ENCODE data around the gene SELENOO. TPM values are rescaled to one million over a fixed set of nuclear protein-coding genes. Genes with fewer than 3 reads are reported as not detected.

Gene SELENOO
- polyA plus RNA-seq, 3 donors, result 16.9 to 31.1 (median 24.0) TPM

DNA sequence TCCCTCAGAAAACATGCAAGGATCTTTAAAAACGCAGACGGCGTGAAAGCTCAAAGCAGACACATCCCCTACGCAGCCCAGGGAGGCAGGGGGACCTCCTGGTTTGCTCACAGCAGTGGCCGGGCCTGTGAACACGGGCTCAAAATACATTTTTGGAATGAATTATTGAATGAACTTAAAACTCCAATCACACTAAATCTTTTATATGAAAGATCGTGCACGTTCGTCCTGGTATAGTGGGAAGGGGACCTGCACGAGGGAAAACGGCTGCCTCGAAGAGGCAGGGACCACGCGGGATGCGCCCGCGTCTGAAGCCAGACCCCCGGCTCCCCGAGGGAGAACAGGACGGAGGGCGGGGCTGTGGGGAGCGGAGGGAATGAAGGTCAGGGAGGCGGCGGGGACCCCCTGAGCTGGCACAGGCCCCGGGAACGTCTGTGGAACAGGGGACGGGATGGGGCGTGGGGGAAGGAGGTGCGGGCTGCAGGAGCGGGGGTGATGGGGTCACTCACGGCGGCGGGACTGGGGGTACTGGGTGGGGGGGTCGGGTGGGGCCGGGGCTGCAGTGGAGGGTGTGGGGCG lies 31.5 kb upstream of the SELENOO start:
- DNase-seq (ENCODE audit: extremely low read depth in 1 of 11, low read depth in 9 of 11, low spot score in 4 of 11), result no peak

DNA sequence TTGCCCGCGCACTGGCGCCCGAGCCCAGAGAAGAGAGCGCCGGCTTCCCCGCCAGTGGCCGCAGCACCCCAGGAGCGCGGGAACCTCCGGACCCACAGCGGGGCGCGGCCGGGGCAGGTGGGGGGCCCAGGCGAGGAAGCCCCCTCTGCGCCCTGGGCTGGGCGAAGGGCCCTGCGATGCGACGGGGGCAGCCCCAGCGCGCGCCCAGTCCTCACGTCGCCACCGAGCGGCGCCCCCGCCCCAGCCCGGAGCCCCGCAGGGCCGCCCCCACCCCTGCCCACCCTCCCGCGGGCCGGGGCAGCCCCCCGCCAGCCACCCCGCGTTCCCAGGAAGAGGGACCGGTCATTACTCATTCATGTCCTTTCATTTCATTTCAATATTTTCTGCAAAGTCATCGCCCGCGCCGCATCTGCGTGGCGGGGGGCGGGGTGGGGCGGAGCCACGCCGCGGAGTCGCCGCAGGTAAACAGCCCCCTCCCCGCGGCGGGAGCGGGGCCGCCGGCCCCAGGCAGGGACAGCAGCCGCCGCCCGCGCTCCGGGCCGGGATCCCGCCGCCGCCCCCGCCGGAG lies 31.0 kb upstream of the SELENOO start:
- DNase-seq (ENCODE audit: extremely low read depth in 1 of 11, low read depth in 9 of 11, low spot score in 4 of 11), result no peak

DNA sequence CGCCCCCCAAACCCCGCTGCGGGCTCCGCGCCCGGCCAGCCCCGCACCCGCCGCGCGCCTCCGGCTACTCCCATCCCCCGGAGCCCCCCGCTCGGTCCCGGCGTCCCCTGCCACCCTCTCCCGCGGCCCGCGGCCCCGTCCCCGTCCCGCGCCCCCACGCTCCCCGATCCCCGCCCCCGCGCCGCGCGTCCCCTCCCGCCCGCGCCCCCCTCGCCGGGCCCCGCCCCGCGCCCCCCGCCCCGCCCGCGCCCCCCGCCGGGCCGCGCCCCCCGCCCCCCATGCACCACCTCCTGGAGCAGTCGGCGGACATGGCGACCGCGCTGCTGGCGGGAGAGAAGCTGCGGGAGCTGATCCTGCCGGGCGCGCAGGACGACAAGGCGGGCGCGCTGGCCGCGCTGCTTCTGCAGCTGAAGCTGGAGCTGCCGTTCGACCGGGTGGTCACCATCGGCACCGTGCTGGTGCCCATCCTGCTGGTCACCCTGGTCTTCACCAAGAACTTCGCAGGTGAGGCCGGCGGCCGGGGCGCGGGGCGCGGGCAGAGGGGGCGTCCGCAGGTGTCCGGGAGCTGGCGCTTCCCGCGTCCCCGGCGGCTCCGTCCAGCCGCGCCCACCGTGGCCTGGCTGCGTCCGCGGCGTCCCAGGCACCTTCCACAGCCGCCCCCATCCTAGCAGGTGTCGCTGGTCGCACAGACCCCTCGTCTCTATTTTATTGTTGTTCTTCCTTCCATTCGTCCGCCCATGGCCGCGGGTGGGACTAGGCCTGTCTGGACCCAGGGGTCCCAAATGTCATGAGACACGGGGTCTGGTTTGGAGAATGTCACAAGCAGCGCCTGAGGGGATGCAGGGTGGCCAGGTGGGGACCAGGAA lies 30.1 kb upstream of the SELENOO start, which contains the start of gene PANX2:
PANX2 (plus strand) TSS at position 279 of the 866 bp plus-strand sequence; CDS start at position 279, 0 bp downstream.
- DNase-seq (ENCODE audit: extremely low read depth in 1 of 11, low read depth in 9 of 11, low spot score in 4 of 11), result no peak

DNA sequence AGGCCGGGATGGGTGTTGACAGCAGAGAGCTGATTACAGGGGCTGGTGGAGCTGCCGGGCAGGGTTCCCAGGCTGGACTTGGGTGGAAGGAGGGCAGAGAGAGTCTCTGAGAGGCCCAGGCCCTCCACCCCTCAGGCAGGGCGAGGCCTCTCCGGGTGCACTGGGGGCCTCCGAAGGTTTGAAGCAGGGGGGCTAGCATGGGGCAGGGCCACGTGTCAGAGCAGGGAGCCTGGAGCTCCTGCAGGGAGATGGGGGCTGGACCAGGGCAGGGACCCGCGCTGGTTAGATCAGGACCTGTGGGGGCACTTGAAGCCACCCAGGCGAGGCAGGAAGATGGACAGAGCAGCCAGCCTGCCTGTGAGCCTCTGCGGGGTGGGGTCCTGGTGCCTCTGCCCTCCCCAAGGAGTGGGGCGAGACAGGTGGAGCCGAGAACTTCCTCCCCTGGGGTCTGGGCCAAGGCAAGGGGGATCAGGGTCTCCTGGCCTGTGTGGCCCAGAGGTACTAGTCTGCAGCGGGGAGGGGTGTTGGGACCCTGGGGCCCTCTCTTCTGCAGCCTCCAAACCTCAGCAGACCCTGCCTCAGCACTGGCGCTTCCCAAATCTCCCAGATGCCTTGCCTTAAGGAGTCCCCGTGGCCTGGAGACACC lies 29.4 kb upstream of the SELENOO start:
- DNase-seq (ENCODE audit: extremely low read depth in 1 of 11, low read depth in 9 of 11, low spot score in 4 of 11), result no peak

DNA sequence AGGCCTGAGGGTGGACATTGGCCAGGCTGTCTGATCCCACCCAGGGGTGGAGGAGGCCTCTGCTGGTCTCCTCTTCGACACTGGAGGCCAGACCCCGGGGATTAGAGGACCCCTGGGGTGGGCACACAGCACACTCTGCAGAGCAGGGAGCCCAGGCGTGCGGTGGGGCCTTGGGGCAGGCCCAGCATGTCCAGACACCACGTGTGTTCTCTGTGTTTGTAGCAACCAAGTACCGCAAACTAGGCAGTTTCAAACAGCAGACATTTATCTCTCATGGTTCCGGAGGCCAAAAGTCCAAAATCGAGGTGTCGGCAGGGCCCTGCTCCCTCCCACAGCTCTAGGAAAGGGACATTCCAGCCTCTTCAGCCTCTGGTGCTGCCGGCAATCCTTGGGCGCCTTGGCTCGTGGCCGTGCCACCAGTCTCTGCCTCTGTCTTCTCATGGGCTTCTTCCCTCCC lies 28.8 kb upstream of the SELENOO start:
- DNase-seq (ENCODE audit: extremely low read depth in 1 of 11, low read depth in 9 of 11, low spot score in 4 of 11), result no peak

DNA sequence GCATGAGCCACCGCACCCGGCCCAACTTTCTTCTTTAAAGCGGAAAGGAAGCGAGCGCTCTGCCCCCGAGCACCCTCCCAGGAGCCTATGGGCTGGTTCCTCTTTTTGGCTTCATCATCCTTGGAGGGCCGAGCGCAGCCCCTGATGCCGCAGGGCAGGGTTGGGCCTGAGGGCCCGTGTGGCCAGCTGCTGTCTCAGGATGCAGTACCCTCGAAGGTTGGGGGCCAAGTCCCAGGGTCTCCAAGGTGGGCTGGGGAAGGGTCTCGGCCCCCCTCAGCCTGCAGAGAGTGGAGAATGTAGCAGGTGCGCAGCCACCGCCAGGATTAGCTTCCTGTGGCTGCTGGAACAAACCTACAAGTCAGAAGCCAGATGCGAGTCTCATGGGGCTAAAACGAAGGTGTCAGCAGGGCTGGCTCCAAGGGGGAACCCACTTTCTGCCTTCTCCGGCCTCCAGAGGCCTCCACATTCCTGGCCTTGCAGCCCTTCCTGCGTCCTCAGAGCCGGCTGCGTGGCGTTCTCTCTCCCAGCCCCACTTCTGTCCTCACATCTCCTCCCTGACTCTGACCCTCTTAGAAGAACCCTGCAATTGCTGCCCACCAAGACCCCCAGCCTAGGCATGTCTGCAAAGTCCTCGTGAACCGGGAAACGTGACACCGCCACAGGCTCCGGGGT lies 27.4 kb upstream of the SELENOO start:
- DNase-seq (ENCODE audit: extremely low read depth in 1 of 11, low read depth in 9 of 11, low spot score in 4 of 11), result no peak

DNA sequence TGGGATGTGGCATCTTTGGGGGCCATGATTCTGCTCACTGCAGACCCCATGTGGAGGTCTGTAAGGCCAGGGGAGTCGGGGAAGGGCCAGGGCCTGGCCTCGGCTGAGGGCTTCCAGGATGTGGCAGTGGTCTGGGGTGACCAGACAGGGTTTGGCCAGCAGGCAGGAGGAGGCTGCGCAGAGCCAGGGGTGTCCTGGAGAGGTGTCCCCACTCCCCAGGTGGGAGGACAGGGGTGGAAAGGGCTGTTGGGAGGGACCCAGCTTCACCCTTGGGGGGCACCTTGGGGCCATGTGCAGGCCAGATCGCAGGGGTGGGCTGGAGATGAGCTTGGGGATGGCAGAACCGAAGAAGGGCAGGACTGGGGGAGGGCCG lies 26.8 kb upstream of the SELENOO start:
- no peak for DNase-seq (ENCODE audit: extremely low read depth in 1 of 11, low read depth in 9 of 11, low spot score in 4 of 11)

DNA sequence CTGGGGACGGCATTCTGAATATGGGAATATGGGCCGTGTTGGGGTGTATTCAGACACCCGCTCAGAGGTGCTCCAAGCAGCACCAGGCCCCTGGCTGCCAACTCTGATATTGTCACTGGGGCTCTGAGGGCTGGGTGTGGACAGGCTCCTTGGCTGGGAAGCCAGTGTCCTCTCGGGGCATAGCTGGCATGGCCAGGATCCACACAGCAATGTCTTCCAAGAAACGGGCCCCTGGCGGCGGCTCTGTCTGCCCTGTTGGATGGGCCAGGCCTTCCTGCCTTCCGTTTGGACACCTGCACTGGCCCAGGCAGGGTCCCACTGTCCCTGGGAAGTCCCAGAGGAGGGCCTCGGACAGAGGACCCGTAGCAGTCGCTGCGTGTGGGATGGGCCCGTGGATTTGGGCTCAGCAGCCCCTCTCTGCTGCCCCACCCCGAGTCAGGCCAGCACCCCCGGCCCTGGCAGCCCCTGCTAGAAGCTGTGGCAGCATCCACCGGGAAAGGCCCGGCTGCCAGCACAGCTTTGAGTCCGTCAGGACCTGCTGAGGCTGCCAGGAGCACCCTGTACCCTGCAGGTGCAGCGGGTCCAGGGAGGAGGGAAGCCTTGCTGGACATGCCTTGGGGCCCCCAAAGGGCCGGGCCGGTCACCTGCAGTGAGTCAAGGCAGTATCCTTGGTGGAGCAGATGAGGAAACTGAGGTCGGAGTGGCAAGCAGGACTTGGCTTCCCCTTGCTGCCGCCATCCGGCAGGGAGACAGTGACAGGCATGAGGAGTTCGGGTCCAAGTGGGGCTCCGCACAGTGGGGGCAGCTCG lies 26.2 kb upstream of the SELENOO start:
- DNase-seq (ENCODE audit: extremely low read depth in 1 of 11, low read depth in 9 of 11, low spot score in 4 of 11), result no peak

DNA sequence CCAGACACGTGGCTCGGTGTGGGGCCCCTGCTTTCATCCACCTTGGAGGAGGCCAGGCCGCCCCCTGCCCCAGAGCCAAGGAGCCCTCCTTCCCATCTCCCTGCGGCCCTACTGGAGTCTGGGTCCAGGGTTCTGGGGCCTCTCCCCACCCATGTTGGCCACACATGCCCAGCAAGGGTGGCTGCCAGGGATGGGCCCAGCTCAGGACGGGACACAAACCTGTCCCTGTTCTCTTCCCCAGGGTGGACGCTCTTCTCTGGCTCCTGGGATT lies 25.7 kb upstream of the SELENOO start:
- no peak for DNase-seq (ENCODE audit: extremely low read depth in 1 of 11, low read depth in 9 of 11, low spot score in 4 of 11)

DNA sequence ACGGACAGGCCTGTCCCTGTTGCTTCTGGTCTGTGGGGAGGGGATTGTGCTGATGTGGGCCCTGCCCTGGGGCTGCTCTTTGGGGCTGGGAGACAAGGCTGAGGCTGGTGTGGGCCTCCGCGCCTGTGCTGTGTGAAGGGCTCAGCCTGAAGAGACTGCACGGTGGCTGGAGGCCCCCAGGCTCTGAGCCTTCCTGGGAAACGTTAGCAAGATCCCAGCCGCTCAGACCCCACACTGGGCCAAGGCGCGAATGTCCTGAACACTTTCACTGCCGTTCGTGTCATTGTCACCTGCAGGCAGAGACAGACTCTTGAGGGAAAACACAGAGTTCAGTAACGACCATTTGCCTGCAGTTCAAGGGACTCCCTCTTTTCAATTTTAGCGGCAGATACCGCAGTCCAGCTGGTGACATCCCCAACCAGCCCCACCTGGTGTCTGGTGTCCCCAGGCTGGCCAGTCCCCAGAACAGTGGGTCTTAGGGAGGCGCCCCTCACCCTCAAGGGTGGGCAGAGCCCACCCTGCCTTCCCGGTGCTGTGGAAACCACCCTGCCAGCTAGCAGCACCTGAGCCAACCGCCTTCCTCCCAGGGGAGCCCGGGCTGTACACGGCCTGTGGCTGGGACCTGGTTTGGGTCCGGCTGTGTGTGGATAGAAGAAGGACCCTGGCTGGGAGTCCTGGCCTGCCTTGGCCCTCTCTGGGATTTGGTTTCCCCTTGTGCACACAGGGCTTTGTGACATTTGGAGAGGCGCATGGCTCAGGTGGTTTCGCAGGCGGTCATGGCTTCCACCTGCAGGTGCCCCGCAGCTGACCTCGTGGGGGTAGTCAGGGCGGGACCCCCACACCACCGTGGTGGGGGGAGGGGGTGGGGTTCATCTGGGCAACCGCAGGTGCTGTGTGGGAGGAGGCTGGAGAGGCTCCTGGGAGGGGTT lies 24.6 kb upstream of the SELENOO start:
- no peak for DNase-seq (ENCODE audit: extremely low read depth in 1 of 11, low read depth in 9 of 11, low spot score in 4 of 11)

DNA sequence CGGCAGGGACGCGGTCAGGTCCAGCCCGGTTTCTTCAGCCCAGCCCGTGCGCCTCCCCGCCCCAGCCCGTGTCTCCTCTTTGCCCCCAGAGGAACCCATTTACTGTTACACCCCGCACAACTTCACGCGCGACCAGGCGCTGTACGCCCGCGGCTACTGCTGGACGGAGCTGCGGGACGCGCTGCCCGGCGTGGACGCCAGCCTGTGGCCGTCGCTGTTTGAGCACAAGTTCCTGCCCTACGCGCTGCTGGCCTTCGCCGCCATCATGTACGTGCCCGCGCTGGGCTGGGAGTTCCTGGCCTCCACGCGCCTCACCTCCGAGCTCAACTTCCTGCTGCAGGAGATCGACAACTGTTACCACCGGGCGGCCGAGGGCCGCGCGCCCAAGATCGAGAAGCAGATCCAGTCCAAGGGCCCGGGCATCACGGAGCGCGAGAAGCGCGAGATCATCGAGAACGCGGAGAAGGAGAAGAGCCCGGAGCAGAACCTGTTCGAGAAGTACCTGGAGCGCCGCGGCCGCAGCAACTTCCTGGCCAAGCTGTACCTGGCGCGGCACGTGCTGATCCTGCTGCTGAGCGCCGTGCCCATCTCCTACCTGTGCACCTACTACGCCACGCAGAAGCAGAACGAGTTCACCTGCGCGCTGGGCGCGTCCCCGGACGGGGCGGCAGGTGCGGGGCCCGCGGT lies 23.8 kb upstream of the SELENOO start:
- DNase-seq (ENCODE audit: extremely low read depth in 1 of 11, low read depth in 9 of 11, low spot score in 4 of 11), result no peak

DNA sequence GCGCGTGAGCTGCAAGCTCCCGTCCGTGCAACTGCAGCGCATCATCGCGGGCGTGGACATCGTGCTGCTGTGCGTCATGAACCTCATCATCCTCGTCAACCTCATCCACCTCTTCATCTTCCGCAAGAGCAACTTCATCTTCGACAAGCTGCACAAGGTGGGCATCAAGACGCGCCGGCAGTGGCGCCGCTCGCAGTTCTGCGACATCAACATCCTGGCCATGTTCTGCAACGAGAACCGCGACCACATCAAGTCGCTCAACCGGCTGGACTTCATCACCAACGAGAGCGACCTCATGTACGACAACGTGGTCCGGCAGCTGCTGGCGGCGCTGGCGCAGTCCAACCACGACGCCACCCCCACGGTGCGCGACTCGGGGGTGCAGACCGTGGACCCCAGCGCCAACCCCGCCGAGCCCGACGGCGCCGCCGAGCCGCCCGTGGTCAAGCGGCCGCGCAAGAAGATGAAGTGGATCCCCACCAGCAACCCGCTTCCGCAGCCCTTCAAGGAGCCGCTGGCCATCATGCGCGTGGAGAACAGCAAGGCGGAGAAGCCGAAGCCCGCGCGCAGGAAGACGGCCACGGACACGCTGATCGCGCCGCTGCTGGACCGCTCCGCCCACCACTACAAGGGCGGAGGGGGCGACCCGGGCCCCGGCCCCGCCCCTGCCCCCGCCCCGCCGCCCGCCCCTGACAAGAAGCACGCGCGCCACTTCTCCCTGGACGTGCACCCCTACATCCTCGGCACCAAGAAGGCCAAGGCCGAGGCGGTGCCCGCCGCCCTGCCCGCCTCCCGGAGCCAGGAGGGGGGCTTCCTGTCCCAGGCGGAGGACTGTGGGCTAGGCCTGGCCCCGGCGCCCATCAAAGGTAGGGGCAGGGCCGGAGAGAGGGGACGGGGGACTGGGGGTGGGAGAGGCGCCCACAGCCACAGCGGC lies 23.0 kb upstream of the SELENOO start:
- DNase-seq (ENCODE audit: extremely low read depth in 1 of 11, low read depth in 9 of 11, low spot score in 4 of 11), result no peak

DNA sequence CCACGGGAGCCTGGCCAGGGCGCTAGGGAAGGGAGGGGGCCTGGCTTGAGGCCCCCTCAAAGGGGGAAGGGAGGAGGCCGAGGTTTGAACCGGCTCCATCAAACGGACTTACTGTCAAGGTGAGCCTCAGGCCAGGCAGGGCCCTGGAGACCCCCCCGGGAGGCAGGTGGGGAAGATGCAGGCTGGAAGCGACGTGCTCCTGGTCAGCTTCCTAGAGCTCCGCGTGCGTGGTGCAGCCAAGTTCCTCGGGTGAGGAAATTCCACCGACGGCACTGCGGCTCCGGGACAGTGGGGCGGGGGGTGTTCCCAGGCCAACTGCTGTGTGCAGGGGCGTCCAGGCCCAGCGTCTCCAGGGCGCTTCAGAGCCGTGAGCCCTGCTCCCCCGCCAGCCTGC lies 22.3 kb upstream of the SELENOO start:
- no peak for DNase-seq (ENCODE audit: extremely low read depth in 1 of 11, low read depth in 9 of 11, low spot score in 4 of 11)

DNA sequence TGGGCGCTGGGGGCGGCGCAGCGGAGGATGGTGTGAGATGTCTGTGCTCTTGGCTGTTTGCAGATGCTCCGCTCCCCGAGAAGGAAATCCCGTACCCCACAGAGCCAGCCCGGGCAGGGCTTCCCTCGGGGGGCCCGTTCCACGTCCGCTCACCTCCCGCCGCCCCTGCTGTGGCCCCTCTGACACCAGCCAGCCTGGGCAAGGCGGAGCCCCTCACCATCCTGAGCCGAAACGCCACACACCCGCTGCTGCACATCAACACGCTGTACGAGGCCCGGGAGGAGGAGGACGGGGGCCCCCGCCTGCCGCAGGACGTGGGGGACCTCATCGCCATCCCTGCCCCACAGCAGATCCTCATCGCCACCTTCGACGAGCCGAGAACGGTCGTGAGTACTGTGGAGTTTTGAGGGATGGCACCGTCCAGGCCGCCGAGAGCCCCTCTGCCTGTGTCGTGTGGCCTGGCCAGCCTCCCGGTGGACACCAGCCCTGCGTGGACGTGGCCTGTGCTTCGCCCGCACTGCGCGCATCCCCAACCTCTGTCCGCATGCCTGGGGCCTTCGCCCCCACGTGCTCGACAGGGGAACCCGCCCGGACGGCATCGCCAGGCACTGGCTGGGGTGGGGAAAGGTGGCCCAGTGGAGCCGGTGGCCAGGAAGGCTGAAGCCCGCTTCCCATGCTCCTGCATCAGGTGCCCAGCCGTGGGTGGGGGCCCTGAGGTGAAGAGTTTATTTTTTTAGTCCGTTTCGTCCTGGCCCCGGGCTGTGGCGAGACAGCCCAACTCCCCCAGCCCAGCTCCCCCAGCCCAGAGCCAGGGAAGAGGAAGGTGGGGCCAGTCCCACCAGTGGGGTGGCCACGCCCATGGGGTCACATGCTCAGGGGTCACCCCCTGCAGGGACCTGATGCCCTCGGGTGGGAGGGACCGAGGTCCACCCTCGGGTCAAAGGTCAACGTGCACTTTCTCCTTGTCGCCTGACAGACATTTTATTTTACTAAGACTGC lies 21.6 kb upstream of the SELENOO start:
- DNase-seq (ENCODE audit: extremely low read depth in 1 of 11, low read depth in 9 of 11, low spot score in 4 of 11), result no peak

Data from renal cortex interstitium (tissue), 11 donors.